ENCODE results near the gene F13B. TPM values are rescaled to one million over a fixed set of nuclear protein-coding genes. Genes with fewer than 3 reads are reported as not detected.
"Not testable (repeated sequence)": the region's sequence is repeated elsewhere in the genome, so short reads cannot be mapped to it uniquely, and the experiment has no call there.

F13B gene
- total RNA-seq, 1 donor from 2014 or later, result not detected

GRCh38 chr1:196991919-196992651 is 75.0 kb downstream of the F13B start:
- H3K4me1 ChIP-seq (ENCODE audit: control insufficient read depth in 3 of 3, insufficient read depth in 3 of 3, low read length in 3 of 3); H3K9me3 ChIP-seq (ENCODE audit: control insufficient read depth in 3 of 3, low read length in 3 of 3); H3K27me3 ChIP-seq (ENCODE audit: control insufficient read depth in 3 of 3, insufficient read depth in 3 of 3, low read length in 3 of 3); H3K27ac ChIP-seq (ENCODE audit: low read depth, low read length); H3K4me3 ChIP-seq (ENCODE audit: low read length in 3 of 3); H3K9ac ChIP-seq (ENCODE audit: low read depth in 1 of 3, low read length in 3 of 3); H3K36me3 ChIP-seq (ENCODE audit: control insufficient read depth in 3 of 3, insufficient read depth in 3 of 3, low read length in 3 of 3): not testable (repeated sequence)

Other genes starting within 250 kb of the F13B start
- 1.6 TPM for gene CFHR1, start 247.5 kb downstream of the F13B start, total RNA-seq
- not detected for gene CFHR4, start 179.2 kb downstream of the F13B start, total RNA-seq
- gene CFHR2, start 123.5 kb downstream of the F13B start, total RNA-seq, result not detected
- gene CFHR5, start 89.7 kb downstream of the F13B start, total RNA-seq, result not detected
- gene ASPM, start 79.4 kb upstream of the F13B start, total RNA-seq, result 5.7 TPM
- gene ZBTB41, start 134.0 kb upstream of the F13B start, total RNA-seq, result 9.9 TPM
- 1.0 TPM for gene CRB1, start 201.0 kb upstream of the F13B start, total RNA-seq